Esophagus squamous epithelium (tissue), 5 donors: ENCODE measurements around the gene SLC26A3. TPM values are rescaled to one million over a fixed set of nuclear protein-coding genes. Genes with fewer than 3 reads are reported as not detected.

Source experiments
- DNase-seq: peaks from one replicate; lab custom pipeline; 2025; lab: John Stamatoyannopoulos, UW
- H3K27ac ChIP-seq, 4 donors: fragments of 200-600 bp; sonication (generic); one replicate each; pipeline ENCODE4 v1.5.1; 2016 to 2019; ENCODE audit warnings: mild to moderate bottlenecking in 1 of 4
- H3K27me3 ChIP-seq, 4 donors: fragments of 200-600 bp; sonication (generic); 1 replicate in 3 of 4; 2 replicates in 1 of 4; pipeline versions ENCODE4 v1.5.1 to v1.6.0; 2017 to 2021; ENCODE audit warnings: antibody characterized with exemption in 1 of 4
- H3K36me3 ChIP-seq, 3 donors: fragments of 200-600 bp; sonication (generic); one replicate each; pipeline ENCODE4 v1.5.1; 2016 to 2019
- H3K4me1 ChIP-seq, 3 donors: fragments of 200-600 bp; sonication (generic); one replicate each; pipeline ENCODE4 v1.5.1; 2017 to 2019
- H3K4me3 ChIP-seq, 4 donors: fragments of 200-600 bp; sonication (generic); 1 replicate in 3 of 4; 2 replicates in 1 of 4; pipeline ENCODE4 v1.5.1; 2016 to 2019; ENCODE audit warnings: mild to moderate bottlenecking in 2 of 4, moderate library complexity in 1 of 4
- H3K9me3 ChIP-seq, 3 donors: fragments of 200-600 bp; sonication (generic); one replicate each; pipeline ENCODE4 v1.5.1; 2016 to 2019
- CTCF ChIP-seq, 6 experiments: fragments of 450-650 bp in 4 of 6; fragments of 200-600 bp in 2 of 6; sonication (generic) in 2 of 6; IDR thresholded peaks; one replicate each; pipeline ENCODE4 v1.5.1; 2016 to 2019; ENCODE audit warnings: antibody characterized with exemption in 6 of 6, mild to moderate bottlenecking in 4 of 6, moderate library complexity in 4 of 6
- POLR2A ChIP-seq, 4 donors: fragments of 450-650 bp; IDR thresholded peaks; one replicate each; pipeline ENCODE4 v1.6.1; 2017; ENCODE audit warnings: antibody characterized with exemption in 4 of 4, mild to moderate bottlenecking in 4 of 4, moderate library complexity in 3 of 4
- WGBS, 2 donors: methylation state at CpG; one replicate each; pipeline ENCODE4 v1.1.5; 2018; 5-methylcytosine and 5-hydroxymethylcytosine counted together
- intact Hi-C: fragments of 100-400 bp; cut with DNase I; formaldehyde crosslinking; loops from one replicate; pipeline ENCODE4 v1.15.0; 2022
- total RNA-seq, 4 donors: library from RNA; depleted of rRNA; stranded (reverse); fragments of >200 nt; gene quantifications; one replicate each; pipeline ENCODE4 v1.1.0, GENCODE V29; 2016
- donor health status: DM: yes; HTN: yes; CAD: no.

SLC26A3 gene
- total RNA-seq, 4 donors from 2014 or later, result not detected

- H3K36me3 ChIP-seq, result no peaks in the 10 kb centered on the region
- no peak overlapping the region for H3K4me3 ChIP-seq
- H3K9me3 ChIP-seq, result no peaks in the 10 kb centered on the region
- intact Hi-C loops, result no loop called here
- no peaks in the 10 kb centered on the region for H3K4me1 ChIP-seq
- H3K27me3 ChIP-seq, result no peaks in the 10 kb centered on the region
- H3K27ac ChIP-seq, result no peak overlapping the region
- no peak for TF ChIP-seq CTCF (IDR thresholded peaks at IDR 0.05)
- TF ChIP-seq POLR2A (IDR thresholded peaks at IDR 0.05), result no peak
- DNase-seq, result no peak
Observed at GRCh38 chr7:107846324-107846723, 43.3 kb upstream of the SLC26A3 start.

- intact Hi-C loops, result no loop called here
- Histone ChIP-seq H3K4me1 (no peaks in the 10 kb centered on the region), H3K4me3 (no peak overlapping the region), H3K27ac (no peak overlapping the region), H3K36me3 (no peaks in the 10 kb centered on the region), H3K9me3 (peaks cover 0 to 4% (median 0%) of the 10 kb centered on the region in 3 donors), H3K27me3 (no peaks in the 10 kb centered on the region)
- no peak for DNase-seq
- TF ChIP-seq CTCF (IDR thresholded peaks at IDR 0.05) (no peak), POLR2A (IDR thresholded peaks at IDR 0.05) (no peak)
- WGBS, 2 donors, result 90 to 94% methylated on average over 16 of the region's 16 CpGs
Observed at GRCh38 chr7:107843184-107843583, 40.2 kb upstream of the SLC26A3 start.

GRCh38 chr7:107842213-107842612 lies 39.2 kb upstream of the SLC26A3 start:
- 79 to 91% methylated on average over 3 of the region's 3 CpGs for WGBS, 2 donors
- H3K27ac ChIP-seq, result no peak overlapping the region
- DNase-seq, result no peak
- TF ChIP-seq POLR2A (IDR thresholded peaks at IDR 0.05) (no peak), CTCF (IDR thresholded peaks at IDR 0.05) (no peak)
- H3K27me3 ChIP-seq, result no peaks in the 10 kb centered on the region
- no peaks in the 10 kb centered on the region for H3K36me3 ChIP-seq
- peaks cover 0 to 4% (median 0%) of the 10 kb centered on the region in 3 donors for H3K9me3 ChIP-seq
- H3K4me1 ChIP-seq, result no peaks in the 10 kb centered on the region
- H3K4me3 ChIP-seq, result no peak overlapping the region
- intact Hi-C loops, result no loop called here

- TF ChIP-seq POLR2A (IDR thresholded peaks at IDR 0.05) (no peak), CTCF (IDR thresholded peaks at IDR 0.05) (no peak)
- no peak overlapping the region for H3K4me3 ChIP-seq
- H3K27ac ChIP-seq, result no peak overlapping the region
- peaks cover 0 to 11% (median 0%) of the 10 kb centered on the region in 4 donors for H3K27me3 ChIP-seq
- no peaks in the 10 kb centered on the region for H3K36me3 ChIP-seq
- 81 to 91% methylated on average over 5 of the region's 5 CpGs for WGBS, 2 donors
- H3K9me3 ChIP-seq, result peaks cover 0 to 4% (median 0%) of the 10 kb centered on the region in 3 donors
- intact Hi-C loops, result no loop called here
- H3K4me1 ChIP-seq, result no peaks in the 10 kb centered on the region
- no peak for DNase-seq
Observed at GRCh38 chr7:107838816-107839565, 36.0 kb upstream of the SLC26A3 start.

- H3K27ac ChIP-seq, result no peak overlapping the region
- WGBS, 2 donors, result 80 to 91% methylated on average over 3 of the region's 3 CpGs
- no peak overlapping the region for H3K4me3 ChIP-seq
- no peak for DNase-seq
- intact Hi-C loops, result no loop called here
- no peaks in the 10 kb centered on the region for H3K4me1 ChIP-seq
- peaks cover 0 to 4% (median 0%) of the 10 kb centered on the region in 3 donors for H3K9me3 ChIP-seq
- peaks cover 0 to 11% (median 0%) of the 10 kb centered on the region in 4 donors for H3K27me3 ChIP-seq
- no peak for TF ChIP-seq CTCF (IDR thresholded peaks at IDR 0.05)
- no peak for TF ChIP-seq POLR2A (IDR thresholded peaks at IDR 0.05)
- no peaks in the 10 kb centered on the region for H3K36me3 ChIP-seq
Observed at GRCh38 chr7:107838024-107838601, 35.1 kb upstream of the SLC26A3 start.
